ENCODE data around the gene TAF4.

DNA sequence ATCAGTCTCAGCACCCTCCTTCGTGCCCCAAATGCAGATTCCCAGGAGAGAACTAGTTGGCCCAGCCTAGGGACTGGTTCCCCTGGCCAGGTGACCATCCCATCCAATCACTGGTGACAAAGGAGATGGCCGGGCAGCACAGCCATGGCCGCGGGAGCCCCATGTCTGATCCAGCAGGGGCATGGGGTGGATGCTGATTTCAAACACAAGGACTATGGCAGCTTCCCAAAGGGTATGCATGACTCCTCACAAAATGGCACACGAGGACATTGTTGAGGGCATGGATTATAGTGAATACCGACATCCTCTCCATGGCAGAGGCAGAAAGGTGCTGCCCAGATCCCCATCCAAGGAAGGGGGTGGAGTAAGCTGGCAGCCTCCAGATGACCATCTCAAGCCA, 46.7 kb upstream of the TAF4 start:
- no peak for TF ChIP-seq POLR2A (IDR thresholded peaks at IDR 0.05)
- no peak for TF ChIP-seq CTCF (IDR thresholded peaks at IDR 0.05)
